ENCODE data around the gene PTPN6.

PTPN6 gene

DNA sequence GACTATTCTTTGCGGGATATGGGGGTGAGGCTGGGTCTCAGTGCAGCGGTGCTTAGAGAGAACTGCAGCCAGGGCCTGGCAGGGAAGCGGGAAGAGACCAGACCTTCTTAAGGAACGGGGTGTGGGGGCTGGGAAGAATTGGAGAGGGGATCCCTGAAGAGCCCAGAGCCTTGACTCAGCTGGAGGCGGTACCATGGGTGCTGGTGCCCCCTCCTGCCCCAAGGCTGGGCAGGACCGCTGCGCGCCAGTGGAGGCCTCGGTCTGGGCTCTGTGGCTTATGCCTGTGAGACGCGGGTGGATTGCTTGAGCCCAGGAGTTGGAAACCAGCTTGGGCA is 8.9 kb upstream of the PTPN6 start:
- DNase-seq = no peak

DNA sequence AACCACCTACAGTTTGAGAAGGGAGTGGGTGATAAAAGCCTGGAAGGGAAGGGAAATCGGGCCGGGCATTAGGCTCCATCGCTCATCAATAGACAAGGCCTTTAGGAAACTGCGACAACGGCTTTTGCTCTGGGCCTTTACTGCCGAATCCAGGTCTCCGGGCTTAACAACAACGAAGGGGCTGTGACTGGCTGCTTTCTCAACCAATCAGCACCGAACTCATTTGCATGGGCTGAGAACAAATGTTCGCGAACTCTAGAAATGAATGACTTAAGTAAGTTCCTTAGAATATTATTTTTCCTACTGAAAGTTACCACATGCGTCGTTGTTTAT is 7.8 kb upstream of the PTPN6 start:
- peak; percentile 96 for DNase-seq

DNA sequence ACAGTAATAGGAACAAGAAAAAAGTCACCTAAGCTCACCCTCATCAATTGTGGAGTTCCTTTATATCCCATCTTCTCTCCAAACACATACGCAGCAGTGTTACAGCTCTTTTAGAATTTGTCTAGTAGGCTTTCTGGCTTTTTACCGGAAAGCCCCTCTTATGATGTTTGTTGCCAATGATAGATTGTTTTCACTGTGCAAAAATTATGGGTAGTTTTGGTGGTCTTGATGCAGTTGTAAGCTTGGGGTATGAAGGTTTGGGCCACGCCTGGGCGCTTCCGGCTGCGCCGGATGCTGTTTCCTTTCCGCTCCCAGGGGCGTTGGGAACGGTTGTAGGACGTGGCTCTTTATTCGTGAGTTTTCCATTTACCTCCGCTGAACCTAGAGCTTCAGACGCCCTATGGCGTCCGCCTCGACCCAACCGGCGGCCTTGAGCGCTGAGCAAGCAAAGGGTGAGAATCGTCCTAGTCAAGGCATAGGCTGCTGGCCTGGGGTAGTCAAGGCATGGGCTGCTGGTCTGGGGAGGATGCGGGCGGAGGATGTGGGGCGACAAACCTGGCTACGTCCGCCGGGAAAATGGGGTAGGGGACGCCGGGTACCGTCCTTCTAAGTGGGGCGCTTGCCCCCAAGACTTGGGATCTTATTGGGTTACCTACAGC is 7.3 kb upstream of the PTPN6 start, which contains the start of the genes C12orf57 and RNU7-1:
TSS of gene C12orf57 (plus strand) at position 301 of the 659 bp plus-strand sequence. CDS start at position 401, 100 bp downstream.
TSS of gene RNU7-1 (plus strand) at position 95 of the 659 bp plus-strand sequence.
- peak; percentile 99 for DNase-seq

- DNase-seq = peak; percentile 98
These were observed 6.6 kb upstream of the PTPN6 start for GRCh38 chr12:6944381-6945186.

DNA sequence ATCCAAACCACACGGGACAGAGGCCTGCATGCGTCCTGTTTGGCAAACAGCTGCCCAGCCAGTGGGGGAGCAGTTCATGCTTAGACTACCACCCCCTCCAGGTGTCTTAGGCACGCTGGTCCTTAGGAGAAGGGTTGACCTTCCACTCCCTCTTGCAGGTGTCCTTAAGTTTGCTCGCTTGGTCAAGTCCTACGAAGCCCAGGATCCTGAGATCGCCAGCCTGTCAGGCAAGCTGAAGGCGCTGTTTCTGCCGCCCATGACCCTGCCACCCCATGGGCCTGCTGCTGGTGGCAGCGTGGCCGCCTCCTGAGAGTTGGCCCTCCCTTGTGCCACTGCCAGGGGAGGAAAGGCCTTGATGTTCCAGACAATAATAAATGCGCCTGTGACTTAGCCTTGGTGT is 5.5 kb upstream of the PTPN6 start:
- DNase-seq = no peak

GRCh38 chr12:6946033-6946919 is 4.9 kb upstream of the PTPN6 start:
- peak; percentile 100 for DNase-seq

DNA sequence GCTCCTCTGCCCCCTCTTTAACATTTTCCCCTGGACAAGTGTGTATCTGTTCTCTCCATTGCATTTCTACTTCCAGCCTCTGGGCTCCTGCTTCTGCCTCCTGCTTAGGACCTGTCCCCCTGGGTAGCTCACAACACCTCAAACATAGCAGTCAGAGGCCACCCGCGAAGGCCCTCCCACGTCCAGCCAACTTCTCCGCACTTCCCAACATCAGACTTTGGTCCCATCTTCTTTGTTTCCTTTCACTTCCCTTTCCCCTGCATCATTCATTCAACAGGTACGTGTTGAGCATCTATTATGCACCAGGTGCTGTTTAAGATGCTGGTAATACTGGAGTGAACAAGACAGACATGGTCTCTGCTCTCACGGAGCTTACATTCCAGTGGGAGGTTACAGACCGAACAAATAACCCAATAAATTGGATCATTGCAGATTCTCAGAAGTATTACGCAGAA is 4.2 kb upstream of the PTPN6 start:
- no peak for DNase-seq

DNA sequence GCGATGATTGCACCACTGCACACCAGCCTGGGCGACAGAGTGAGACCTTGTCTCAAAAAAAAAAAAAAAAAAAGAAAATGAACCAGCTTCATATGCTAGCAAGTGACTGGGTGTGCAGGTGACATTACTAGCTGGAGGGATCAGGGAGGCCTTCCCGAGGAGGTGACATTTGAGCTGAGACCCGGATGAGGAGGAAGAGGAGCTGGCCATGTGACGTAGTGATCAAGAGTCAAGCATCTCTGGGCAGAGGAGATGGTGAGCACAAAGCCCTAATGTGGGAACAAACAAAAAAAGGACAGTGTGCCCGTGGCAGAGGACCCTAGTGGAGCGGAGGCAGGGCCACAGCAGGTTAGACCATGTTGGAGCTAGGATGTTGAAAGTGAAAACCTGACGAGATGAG is 3.5 kb upstream of the PTPN6 start:
- no peak for DNase-seq

GRCh38 chr12:6948873-6949594 is 2.1 kb upstream of the PTPN6 start:
- DNase-seq = no peak

- DNase-seq = peak; percentile 62
These were observed 755 bp upstream of the PTPN6 start for GRCh38 chr12:6950401-6950801.

GRCh38 chr12:6951551-6952120 is 480 bp downstream of the PTPN6 start:
- no peak for DNase-seq

GRCh38 chr12:6952121-6952862 is 1.1 kb downstream of the PTPN6 start:
- DNase-seq = peak; percentile 62

- DNase-seq = no peak
These were observed 1.8 kb downstream of the PTPN6 start for GRCh38 chr12:6952863-6953441.

DNA sequence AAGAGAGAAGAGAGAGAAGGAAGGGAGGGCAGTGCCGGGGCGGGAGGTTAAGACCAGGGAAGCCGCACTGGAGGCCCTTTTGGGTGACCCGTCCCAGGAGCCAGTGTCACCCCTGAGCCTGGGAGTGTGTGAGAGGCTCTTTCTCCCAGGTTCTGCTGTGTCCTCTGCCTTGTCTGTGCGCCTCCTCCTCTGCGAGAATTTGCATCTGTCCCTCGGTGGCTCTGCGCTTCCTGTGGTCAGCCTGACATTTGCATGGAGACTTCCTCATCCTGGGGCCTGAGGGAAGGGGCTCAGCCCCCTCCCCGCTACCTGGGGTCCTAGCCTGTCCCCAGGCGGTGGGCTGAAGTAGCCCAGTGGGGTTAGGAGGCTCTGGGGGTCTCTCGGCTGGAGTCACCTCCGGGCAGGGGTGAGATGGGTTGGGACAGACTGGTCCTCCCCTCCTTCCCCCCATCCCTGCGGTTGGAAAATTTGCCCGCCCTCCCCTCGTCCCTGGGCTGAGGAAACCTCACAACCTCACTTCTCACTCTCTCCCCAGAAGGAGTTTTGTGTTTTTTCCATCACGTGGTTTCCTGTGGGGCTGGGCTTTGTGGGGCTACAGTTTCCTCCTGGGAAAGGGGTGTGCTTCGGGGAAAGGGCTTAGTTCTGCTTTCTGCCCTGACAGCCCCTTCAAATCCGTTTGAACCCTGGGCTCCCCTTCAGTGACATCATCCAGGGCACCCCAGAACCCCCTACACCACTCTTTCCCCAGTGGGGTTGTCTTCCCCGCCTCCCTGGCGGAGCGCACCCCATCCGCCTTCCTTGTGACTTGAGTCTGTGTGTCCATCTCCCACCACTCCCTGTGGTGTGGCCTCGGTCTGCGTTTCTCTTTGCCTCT is 2.5 kb downstream of the PTPN6 start:
- DNase-seq = peak; percentile 61

- DNase-seq = no peak
These were observed 3.4 kb downstream of the PTPN6 start for GRCh38 chr12:6954316-6955107.

DNA sequence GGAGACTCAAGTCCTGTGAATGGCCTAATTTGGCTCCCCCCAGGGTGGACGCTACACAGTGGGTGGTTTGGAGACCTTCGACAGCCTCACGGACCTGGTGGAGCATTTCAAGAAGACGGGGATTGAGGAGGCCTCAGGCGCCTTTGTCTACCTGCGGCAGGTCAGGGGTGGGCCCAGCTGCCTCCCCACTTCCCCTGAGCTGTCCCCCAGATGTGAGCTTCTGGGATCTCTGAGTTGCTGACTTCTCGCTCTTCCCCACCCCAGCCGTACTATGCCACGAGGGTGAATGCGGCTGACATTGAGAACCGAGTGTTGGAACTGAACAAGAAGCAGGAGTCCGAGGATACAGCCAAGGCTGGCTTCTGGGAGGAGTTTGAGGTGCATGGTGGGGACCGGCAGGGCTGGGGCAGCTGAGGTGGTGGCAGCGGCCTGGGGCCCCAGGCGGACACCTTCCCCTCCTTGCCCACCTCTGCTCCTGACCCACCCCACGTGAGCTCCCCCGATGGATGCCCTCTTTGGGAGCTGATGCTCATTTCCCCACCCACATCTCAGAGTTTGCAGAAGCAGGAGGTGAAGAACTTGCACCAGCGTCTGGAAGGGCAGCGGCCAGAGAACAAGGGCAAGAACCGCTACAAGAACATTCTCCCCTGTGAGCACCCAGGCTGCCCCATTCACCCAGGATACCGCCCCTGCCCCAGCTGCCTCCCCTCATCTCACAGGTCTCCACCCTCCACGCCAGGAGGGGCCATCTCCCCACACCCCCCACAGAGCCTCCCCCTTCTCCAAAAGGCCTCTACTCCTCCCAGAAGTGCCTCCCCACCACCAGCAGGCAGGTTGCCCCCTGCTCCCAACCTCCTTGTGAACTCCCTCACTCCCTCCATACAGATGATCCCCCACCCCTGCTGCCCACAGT is 4.2 kb downstream of the PTPN6 start:
- no peak for DNase-seq

GRCh38 chr12:6956021-6956727 is 5.0 kb downstream of the PTPN6 start:
- peak; percentile 52 for DNase-seq
